HG02885 (cell line): ENCODE results near the gene FERMT3.

Source experiments
- ATAC-seq: cut with Tn5 transposase; IDR thresholded peaks from one replicate; pipeline ENCODE4 v1.9.1; 2021; ENCODE audit warnings: mild to moderate bottlenecking; ENCODE audit not compliant: unreplicated experiment, poor library complexity

The FERMT3 gene

GRCh38 chr11:64218628-64219353, 12.3 kb downstream of the FERMT3 start:
- no peak for ATAC-seq

GRCh38 chr11:64219354-64219684, 12.8 kb downstream of the FERMT3 start:
- ATAC-seq: no peak

DNA sequence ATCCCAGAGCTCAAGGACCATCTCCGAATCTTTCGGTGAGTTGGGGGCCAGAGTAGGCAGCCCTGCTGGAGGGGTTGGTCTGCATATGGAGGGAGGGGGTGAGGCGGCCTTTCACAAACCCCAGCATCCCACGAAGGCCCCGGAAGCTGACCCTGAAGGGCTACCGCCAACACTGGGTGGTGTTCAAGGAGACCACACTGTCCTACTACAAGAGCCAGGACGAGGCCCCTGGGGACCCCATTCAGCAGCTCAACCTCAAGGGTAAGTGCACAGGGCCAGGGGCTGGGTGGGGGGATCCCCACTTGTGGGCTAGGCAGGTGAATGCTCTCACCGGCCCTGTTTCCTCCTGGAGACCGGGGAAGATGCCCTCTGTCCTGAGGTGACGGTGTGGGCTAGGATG, 13.2 kb downstream of the FERMT3 start:
- no peak for ATAC-seq

- ATAC-seq: no peak
These were observed 13.8 kb downstream of the FERMT3 start for GRCh38 chr11:64220271-64220670.

DNA sequence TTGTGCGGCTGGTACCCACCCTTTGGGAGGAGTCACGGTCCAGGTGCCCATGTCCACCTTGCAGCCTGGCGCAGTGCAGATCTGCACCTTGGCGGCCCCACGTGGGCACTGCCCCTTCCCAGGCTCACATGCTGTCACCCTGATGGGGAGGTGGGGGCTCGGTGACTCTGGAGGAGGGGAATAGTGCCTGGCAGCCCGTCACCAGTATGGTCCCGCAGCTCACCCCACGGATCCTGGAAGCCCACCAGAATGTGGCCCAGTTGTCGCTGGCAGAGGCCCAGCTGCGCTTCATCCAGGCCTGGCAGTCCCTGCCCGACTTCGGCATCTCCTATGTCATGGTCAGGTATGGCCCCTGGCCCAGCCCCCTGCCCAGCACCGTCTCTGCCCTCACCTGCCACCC, 14.3 kb downstream of the FERMT3 start:
- no peak for ATAC-seq

DNA sequence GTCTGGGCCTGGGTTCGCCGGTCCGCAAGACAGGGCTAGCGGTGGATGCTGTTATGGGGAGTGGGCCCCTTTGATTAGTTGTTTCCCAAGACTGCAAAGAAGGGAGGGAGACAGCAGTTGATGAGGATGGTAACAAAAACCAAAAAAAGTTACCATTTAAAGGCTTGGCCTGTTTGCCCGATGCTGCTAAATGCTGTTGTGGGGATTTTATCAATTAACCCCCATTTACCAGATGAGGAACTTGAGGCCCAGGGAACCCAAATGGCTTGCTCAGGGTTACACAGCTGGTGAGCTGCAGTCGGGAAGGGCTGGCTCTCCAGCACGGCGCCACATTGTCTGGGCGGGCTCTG, 16.1 kb downstream of the FERMT3 start:
- no peak for ATAC-seq

DNA sequence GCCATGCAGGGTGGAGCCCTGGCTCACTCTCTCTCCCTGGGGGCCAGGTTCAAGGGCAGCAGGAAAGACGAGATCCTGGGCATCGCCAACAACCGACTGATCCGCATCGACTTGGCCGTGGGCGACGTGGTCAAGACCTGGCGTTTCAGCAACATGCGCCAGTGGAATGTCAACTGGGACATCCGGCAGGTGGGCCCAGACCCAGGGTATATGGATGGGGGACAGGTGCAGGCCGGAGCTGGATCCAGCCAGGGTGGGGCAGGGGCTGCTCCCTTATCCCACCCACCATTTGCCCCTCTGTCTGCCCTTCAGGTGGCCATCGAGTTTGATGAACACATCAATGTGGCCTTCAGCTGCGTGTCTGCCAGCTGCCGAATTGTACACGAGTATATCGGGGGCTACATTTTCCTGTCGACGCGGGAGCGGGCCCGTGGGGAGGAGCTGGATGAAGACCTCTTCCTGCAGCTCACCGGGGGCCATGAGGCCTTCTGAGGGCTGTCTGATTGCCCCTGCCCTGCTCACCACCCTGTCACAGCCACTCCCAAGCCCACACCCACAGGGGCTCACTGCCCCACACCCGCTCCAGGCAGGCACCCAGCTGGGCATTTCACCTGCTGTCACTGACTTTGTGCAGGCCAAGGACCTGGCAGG, 16.6 kb downstream of the FERMT3 start:
- ATAC-seq: no peak

DNA sequence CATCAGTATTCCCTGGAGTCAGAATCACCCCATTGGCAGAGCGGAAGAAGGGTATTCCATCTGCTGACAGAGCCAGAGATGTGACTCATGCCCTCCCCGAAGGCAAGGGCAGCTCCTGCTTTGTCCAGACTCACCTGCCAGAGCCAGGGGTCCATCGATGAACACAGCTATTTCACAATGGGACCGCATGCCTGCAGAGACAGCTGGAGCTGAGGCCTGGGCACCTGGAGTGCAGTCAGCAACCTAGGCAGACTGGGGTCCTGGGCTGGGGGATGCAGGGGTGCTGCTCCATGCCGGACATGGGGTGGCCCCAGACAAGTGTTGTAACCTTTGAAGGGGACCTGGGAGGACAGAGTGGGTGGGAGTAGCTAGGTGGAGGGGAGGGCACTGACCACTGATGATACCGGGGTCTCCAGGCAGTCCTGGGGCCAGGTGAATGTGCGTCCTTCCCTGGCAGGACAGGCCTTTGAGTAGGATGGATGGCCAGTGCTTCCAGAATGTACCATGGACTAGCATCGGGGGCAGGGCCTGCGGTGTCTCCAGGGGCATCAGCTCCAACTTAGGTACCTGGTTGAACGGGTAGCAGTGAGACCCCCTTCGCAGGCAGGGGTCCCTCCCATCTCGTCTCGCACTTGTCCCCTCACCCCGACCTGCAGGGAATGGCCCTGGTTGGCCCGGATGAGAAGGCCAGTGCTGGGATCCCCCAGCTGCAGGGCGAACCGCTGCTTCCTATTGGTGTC, 17.8 kb downstream of the FERMT3 start:
- ATAC-seq: no peak

GRCh38 chr11:64224891-64225607, 18.5 kb downstream of the FERMT3 start:
- no peak for ATAC-seq

GRCh38 chr11:64225608-64226506, 19.3 kb downstream of the FERMT3 start, which contains the start of the genes NUDT22 and TRPT1:
Gene NUDT22 (plus strand): TSS chr11:64226274. CDS start chr11:64226653, 379 bp downstream.
Gene TRPT1 (minus strand): TSS chr11:64226186. CDS start chr11:64225860, 326 bp downstream.
- ATAC-seq: peak; percentile 52

GRCh38 chr11:64226507-64227051, 20.1 kb downstream of the FERMT3 start:
- peak; percentile 30 for ATAC-seq

- no peak for ATAC-seq
These were observed 21.0 kb downstream of the FERMT3 start for GRCh38 chr11:64227405-64227956.

GRCh38 chr11:64229090-64229743, 22.7 kb downstream of the FERMT3 start:
- ATAC-seq: no peak

- ATAC-seq: no peak
These were observed 23.2 kb downstream of the FERMT3 start for GRCh38 chr11:64229744-64230170.

DNA sequence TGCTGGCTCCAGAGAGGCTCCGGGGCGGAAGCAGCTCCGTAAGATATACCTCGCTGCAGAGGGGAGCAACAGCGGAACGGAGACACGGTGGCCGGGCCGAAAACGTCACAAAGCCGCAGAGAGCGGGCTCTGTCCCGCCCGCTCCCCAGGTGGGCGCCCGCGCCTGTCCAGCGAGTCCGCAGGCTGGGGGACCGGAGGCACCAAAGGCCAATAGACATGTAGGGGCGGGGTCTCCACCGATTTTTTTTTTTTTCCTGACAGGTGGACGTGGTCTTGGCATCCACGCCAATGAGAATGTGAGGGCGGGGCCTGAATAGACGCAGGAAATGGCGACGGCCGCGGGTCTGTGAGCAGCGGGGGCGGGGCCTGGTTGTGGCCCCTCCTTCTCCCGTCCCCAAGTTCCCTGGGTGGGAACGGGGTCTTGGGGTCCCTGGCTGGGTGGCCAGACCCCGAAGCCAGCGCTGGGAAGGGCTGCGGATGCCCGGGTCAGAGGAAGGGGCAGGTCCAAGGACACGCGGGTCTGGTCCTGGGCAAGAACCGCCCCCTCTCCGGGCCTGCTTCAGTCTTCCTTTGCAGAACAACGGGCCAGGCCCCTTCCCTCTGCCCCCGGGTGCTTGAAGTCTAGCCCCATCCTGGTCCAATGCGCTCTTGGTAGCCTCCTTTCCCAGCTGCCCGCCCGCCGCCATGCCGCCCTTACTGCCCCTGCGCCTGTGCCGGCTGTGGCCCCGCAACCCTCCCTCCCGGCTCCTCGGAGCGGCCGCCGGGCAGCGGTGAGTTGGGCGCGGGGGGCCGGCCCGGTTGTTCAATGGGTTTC, 23.9 kb downstream of the FERMT3 start, which contains the start of gene DNAJC4:
TSS of gene DNAJC4 (plus strand) at position 378 of the 814 bp plus-strand sequence. CDS start at position 685, 307 bp downstream.
- peak; percentile 57 for ATAC-seq

DNA sequence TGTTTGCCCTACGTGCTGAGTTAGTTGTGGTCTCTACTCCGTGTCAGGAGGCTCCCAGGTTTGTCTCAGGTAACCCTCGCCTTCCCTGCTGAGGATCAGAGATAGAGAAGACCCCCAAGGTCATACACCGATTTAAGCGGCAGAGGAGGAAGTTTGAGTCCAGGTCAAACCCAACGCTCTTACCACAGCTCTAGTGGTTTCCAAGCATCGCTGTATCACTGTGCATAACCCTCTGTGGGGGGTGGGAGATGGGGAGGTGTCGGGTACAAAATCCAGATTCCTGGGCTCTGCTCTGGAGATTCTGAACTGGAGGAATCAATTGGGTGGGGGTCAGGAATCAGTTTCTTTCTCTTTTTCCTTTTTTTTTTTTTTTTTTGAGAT, 24.5 kb downstream of the FERMT3 start:
- no peak for ATAC-seq

- ATAC-seq: no peak
These were observed 25.0 kb downstream of the FERMT3 start for GRCh38 chr11:64231546-64231945.
